ENCODE results near the gene DLG2.

DNA sequence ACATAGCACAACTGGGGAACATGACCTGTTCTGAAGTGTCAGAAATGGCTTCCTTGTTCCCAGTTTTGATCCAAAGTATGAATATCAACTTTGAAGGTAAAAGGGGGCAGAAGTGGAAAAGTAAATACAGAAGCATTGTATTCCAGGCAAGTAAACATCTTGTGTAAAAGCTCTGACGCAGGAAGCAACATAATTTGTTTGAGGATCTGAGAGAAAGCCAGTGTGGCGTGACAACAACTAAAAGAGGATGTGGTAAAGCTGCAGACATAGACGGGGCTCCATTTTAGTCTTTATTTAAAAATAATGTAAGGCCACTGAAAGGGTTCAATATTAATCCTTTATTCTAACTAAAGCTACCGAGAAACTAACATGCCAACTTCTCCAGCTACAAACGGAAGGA is 310.2 kb downstream of the DLG2 start:
- TF ChIP-seq, protein P1, sequence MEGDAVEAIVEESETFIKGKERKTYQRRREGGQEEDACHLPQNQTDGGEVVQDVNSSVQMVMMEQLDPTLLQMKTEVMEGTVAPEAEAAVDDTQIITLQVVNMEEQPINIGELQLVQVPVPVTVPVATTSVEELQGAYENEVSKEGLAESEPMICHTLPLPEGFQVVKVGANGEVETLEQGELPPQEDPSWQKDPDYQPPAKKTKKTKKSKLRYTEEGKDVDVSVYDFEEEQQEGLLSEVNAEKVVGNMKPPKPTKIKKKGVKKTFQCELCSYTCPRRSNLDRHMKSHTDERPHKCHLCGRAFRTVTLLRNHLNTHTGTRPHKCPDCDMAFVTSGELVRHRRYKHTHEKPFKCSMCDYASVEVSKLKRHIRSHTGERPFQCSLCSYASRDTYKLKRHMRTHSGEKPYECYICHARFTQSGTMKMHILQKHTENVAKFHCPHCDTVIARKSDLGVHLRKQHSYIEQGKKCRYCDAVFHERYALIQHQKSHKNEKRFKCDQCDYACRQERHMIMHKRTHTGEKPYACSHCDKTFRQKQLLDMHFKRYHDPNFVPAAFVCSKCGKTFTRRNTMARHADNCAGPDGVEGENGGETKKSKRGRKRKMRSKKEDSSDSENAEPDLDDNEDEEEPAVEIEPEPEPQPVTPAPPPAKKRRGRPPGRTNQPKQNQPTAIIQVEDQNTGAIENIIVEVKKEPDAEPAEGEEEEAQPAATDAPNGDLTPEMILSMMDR (IDR thresholded peaks at IDR 0.05 in 4 of 5, conservative IDR thresholded peaks at IDR 0.05 in 1 of 5): no peak
- TF ChIP-seq POLR2A (IDR thresholded peaks at IDR 0.05): no peak
